Fibroblast of skin of right quadriceps (primary cell): Measurements from ENCODE around the gene MKX.

Experiments
- DNase-seq: peaks from one replicate; pipeline ENCODE4 v3.0.0-alpha.2; 2013

Gene MKX

DNA sequence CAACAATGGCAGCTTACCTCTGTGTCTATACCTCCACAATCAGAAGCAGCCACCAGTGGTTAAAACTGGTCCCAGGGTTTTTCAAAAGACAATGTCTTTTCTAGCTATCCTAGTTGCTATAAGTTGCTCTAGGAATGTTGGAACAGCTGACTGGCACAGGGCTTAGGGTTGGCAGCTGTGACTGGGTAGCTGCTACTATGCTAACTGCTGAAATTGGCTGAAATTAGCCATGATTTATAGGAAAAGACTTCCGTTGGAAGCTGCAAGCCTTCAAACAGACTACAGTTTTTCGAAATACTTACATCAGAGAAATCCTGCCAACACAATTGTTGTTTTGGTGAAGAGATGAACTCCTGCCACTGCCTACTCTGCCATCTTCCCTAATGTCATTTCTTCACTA is 102.3 kb downstream of the MKX start:
- DNase-seq: no peak

DNA sequence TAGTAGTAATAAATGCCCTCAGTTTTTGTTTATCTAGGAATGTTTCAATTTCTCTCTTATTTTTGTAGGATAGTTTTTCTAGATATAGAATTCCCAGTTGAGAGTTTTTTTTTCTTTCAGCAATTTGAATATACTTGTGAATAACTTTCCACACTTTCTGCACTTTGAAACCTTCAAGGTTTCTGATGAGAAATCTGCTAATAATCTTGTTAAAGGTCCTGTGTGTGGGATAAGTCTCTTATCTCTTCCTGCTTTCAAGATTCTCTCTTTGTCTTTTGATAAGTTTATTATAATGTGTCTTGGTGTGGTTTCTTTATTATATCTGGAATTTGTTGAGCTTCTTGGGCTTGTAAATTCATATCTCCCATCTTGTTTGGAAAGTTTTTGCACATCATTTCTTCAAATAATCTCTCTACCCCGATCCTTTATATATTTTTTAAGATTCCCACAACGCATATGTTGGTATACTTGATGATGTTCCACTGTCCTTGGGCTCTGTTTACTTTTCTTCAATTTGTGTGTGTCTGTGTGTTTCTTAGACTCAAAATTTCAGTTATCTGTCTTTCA is 103.5 kb downstream of the MKX start:
- no peak for DNase-seq

DNA sequence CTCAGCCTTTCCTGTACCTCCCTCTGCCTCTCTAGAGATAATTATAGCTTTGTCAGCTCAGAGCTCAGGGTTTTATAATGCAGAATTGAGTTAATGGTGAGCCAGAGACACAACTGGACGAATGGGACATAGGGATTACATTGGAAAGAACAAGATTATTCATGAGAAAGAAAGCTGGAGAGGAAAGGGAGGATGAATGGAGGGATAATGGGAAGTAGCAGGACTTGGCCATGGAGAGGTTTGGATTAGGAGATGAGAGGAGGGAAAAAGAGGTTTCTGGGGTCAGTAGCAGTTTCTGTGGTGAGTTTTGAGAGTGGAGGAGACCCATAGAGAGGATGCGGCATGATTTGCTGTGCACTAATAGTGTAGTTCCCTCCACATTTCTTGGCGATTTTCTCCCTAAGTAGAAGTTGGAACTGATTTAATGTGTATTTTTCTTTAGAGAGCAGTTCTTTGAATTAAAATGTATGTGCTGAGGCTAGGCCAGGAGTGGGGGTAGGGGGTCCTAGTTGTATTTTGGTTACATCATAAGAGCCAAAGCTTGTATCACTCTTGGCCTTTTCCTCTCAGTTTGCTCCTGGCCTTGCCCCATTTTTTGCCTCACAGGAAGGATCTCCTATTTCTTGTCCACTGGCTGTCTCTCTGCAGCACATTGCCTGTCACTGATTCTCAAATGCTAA is 107.4 kb downstream of the MKX start:
- no peak for DNase-seq

DNA sequence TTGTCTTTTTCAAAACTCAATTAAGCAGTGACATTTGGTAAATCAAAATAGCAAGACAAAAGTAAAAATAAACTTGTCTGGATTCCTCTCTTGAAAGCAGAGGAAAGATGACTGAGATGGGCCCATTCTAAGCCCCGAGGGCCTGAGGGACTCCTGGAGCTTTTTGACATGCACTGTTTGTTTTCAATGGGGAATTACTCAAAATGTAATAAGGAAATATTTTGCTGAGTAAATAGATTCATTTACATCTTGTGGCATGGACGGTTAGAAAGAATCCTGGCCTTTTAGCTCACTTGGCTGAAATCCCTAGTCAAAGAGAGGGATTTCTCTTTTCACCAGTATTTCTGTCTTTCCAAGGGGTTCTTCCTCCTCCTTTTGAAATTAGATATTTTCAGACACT is 108.0 kb downstream of the MKX start:
- no peak for DNase-seq

DNA sequence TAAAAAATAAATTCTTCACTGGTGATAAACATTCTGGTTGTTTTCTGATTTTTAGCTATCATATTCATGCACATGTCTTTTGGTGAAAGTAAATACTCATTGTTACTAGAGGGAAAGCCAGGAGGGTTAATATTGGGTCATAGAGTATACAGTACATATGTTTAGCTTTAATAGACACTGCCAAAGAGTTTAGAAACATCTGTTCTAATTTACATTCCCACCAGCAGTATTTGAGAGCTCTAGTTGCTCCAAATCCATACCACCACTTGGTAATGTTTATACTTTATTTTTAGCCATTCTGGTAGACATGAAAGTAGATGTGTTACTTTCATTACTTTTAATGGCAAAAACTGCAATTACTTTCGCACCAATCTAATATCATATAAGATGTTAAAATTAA is 108.8 kb downstream of the MKX start:
- no peak for DNase-seq

DNA sequence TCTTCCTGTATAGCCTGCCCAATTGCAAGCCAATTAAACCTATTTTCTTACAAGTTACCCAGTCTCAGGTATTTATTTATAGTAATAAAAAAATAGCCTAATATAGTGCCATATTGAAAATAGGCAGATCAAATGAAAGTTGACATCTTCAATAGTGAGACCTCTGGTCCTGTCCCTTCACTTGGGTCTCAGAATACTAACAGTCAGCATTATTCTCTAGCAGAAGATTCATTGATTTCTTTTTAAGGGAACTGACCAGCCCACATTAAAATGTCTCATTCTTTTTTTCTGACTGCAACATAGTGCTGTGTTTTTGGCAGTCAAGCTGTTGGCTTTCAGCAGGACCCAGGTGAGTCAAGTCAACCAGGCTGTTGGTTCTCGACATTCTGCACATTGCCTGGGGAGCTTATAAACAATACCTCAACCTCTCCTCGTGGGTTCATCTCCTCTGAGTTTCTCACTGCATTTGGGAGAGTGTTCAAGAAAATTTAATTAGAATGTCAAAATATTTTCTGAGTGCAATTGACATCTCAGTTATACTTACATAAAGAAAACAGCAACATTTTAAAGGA is 109.8 kb downstream of the MKX start:
- no peak for DNase-seq

DNA sequence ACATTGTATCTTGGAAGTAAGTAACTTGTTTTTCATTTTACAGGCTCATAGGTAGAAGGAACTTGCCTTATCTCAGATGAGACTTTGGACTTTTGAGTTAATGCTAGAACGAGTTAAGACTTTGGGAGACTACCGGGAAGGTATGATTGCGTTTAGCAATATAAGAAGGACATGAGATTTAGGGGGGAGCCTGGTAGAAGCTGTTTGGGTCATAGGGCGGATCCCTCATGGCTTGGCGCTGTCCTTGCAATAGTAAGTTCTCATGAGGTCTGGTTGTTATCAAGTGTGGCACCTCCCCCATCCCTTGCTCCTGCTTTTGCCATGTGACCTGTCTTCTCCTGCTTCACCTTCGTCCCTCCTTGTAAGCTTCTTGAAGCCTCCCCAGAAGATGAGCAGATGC is 110.3 kb downstream of the MKX start:
- no peak for DNase-seq

DNA sequence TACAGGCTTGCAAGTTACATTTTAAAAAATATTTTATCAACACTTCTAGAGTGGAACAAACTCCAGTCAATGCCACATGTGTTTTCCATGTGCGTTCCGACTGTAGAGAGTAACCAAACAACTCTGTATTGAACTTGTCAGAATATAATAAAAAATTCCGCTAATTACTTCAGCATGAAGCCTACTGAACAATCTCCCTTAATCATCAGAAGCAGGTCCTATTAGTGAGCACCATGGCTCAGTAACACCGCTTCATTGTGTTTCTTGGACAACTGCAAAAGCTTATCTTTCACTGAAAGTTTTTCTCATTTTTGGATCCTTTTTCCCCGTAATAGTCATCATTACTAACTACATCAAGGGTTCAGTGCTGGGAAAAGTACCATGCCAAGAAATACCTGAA is 117.0 kb downstream of the MKX start:
- DNase-seq: peak; percentile 80

DNA sequence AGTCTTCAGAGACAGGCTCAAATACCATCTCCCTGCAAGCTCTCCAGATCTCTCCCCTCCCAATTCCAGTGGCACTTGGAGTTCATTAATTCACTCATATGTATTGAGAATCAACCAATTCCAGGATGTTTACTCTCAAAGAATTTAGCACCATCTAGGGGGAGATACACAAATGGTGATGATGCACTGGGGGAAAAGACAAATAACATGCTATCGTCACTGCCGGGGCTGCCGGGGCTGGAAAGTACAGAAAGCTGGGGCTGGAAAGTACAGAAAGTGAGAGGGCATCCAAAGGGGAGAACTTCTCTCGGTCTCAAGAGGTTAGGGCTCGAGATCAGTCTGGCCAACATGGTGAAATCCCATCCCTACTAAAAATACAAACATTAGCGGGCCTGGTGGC is 118.7 kb downstream of the MKX start:
- DNase-seq: no peak

DNA sequence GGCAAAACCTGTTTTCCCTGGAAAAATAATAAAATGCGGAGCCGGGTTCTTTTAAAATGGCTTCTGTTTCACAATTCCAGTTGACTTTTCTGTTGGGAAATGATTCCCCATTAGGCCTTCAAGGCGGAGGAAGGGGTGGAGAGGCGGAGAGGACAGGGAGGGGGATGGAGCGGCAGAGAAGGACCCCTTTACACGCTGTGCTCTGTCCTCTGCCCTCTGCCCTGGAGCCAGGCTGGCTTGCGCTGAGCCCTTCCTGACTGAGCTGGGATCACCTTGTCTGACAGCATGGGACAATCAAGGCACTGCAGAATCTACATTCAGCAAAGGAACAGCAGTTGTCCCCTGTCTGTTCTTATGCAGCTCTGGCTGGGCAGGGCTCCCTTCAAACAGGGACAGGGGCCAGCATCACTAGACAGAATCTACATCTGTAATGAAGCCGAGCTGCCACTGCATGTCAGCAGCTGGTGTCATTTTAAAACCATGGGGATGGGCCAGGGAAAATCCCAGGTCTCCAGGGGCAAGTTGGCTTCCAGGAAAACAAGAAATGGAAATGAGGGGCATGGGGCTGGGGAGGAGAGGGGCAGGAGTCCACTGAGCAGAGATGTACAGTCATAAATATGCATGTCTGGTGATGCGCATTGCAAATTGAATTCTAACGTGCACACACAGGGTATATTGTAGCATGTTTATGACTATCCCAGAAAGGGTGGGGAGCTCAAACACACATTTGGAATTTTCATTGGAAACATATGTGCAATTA is 120.0 kb downstream of the MKX start:
- peak; percentile 85 for DNase-seq

DNA sequence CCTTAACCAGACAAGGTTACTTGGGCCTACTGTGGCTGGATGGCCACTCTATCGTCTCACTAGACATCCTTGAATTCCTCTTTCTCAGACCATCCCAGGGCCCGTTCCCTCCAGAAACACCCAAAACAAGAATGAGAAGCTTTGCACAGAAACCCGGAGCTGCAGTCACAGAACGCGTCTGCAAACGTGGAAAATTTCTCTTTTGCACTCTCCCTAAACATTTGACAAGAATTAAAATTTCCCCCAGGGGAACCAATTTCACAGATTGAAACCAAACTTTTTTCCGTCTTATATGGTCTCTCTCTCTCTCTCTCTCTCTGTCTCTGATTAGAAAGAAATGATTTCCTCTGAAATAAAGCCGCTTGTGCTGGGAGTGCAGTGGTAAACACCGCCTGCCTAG is 120.7 kb downstream of the MKX start:
- DNase-seq: no peak
